Measurements from ENCODE around the gene CCDC92.

CCDC92 gene

DNA sequence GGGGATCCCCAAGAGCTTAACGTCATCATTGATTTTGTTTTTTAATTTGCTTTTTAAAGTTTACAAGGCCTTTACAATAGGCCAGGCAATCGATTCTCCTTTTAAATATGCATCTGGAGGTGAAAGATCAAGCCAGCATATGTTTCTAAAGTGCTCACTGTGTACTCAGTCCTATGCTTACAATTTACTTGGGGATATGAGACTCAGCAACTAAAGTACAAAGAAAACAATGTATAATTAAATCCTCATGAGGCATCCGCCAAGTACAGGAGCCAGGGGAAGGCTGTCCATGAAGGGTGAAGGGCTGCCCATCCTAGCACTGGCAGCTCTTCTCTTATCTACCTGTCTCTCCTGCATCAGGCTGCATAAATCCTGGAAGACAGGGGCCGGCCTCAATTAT lies 11.8 kb downstream of the CCDC92 start:
- TF ChIP-seq, protein P1, sequence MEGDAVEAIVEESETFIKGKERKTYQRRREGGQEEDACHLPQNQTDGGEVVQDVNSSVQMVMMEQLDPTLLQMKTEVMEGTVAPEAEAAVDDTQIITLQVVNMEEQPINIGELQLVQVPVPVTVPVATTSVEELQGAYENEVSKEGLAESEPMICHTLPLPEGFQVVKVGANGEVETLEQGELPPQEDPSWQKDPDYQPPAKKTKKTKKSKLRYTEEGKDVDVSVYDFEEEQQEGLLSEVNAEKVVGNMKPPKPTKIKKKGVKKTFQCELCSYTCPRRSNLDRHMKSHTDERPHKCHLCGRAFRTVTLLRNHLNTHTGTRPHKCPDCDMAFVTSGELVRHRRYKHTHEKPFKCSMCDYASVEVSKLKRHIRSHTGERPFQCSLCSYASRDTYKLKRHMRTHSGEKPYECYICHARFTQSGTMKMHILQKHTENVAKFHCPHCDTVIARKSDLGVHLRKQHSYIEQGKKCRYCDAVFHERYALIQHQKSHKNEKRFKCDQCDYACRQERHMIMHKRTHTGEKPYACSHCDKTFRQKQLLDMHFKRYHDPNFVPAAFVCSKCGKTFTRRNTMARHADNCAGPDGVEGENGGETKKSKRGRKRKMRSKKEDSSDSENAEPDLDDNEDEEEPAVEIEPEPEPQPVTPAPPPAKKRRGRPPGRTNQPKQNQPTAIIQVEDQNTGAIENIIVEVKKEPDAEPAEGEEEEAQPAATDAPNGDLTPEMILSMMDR (IDR thresholded peaks at IDR 0.05; ENCODE audit: low read depth, low read length), result no peak
- no peak overlapping the region for H3K4me3 ChIP-seq (replicated peaks in 1 of 2; ENCODE audit: low read depth in 2 of 2, low read length in 2 of 2)
- no peak for DNase-seq (ENCODE audit: low read depth in 2 of 2)

DNA sequence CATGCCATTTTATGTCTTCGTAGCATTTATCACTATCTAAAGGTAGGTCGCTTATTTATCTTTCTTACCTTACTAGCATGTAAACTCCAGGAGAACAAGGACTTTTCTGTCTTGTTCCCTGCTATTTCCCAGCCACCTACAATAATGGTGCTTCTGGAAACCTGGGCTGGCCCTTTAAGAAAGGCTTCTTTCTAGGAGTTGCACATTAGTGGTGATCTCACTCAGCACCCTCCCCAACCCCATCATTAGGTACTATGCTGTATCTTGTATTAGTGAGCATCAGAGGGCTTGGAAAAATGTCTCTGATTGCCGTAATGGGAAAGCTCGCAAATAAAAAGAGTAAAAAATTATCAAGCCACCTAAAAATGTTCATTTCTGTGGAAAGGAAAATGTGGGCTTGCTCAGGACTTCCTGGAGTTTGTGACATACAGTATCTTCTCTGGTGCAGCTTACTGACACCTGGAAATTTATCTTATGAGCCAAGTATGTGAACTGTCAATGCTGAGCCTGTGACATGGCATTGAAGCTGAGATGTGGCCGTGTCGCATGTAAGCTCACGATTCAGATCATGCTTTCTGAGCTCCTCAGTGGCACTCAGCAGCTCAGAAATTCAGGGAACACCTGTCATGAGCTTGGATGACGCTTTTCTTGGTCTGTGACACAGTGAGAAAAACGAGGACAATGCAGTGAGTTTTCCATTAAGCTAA lies 12.4 kb downstream of the CCDC92 start:
- TF ChIP-seq, protein P1 (IDR thresholded peaks at IDR 0.05; ENCODE audit: low read depth, low read length), result no peak
- DNase-seq (ENCODE audit: low read depth in 2 of 2), result no peak
- H3K4me3 ChIP-seq (replicated peaks in 1 of 2; ENCODE audit: low read depth in 2 of 2, low read length in 2 of 2), result no peak overlapping the region

GRCh38 chr12:123958876-123959275 lies 13.8 kb downstream of the CCDC92 start:
- TF ChIP-seq, protein P1 (IDR thresholded peaks at IDR 0.05; ENCODE audit: low read depth, low read length), result no peak
- H3K4me3 ChIP-seq (replicated peaks in 1 of 2; ENCODE audit: low read depth in 2 of 2, low read length in 2 of 2), result no peak overlapping the region
- DNase-seq (ENCODE audit: low read depth in 2 of 2), result no peak

GRCh38 chr12:123958462-123958861 lies 14.2 kb downstream of the CCDC92 start:
- no peak overlapping the region for H3K4me3 ChIP-seq (replicated peaks in 1 of 2; ENCODE audit: low read depth in 2 of 2, low read length in 2 of 2)
- TF ChIP-seq, protein P1 (IDR thresholded peaks at IDR 0.05; ENCODE audit: low read depth, low read length), result no peak
- DNase-seq (ENCODE audit: low read depth in 2 of 2), result no peak

DNA sequence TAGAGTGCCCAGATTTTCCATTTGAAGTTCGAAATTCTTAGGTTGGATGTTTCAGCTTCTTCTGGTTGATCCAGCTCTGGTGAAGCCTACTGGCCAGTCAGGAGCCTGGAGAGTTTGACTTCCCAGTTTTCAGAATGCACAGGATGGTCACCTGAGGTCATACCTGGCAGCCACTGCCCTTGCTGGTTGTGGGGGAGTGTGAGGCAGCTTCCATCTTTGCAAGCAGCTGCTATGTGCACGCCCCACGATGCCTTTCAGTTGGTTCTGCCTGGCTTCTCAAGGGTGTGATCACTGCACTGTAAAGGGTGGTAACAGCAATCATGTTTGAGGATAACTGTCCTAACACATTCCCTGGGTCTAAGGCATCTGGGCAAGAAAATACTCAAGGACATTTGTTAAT lies 15.4 kb downstream of the CCDC92 start:
- H3K4me3 ChIP-seq (replicated peaks in 1 of 2; ENCODE audit: low read depth in 2 of 2, low read length in 2 of 2), result no peak overlapping the region
- TF ChIP-seq, protein P1 (IDR thresholded peaks at IDR 0.05; ENCODE audit: low read depth, low read length), result no peak
- no peak for DNase-seq (ENCODE audit: low read depth in 2 of 2)

DNA sequence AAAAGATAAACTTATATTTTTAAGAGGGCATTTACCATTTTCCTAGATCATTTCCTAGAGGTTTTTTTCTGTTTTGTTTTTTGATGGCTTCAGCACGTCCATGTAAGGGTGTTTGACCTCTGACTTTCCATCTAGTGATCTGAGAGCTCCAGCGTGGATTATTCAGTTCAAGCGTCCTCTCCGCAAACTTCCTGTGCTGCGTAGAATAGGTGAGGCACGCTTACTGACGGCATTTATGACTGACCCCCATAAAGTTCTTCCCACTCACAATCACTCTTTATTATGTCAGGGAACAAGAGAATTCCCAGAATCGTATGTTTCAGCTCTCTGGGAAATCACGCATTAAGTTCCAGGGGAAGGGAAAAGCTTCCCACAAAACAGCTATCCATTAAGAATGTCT lies 16.4 kb downstream of the CCDC92 start:
- DNase-seq (ENCODE audit: low read depth in 2 of 2), result no peak
- no peak overlapping the region for H3K4me3 ChIP-seq (replicated peaks in 1 of 2; ENCODE audit: low read depth in 2 of 2, low read length in 2 of 2)
- TF ChIP-seq, protein P1 (IDR thresholded peaks at IDR 0.05; ENCODE audit: low read depth, low read length), result no peak
